Keratinocyte (primary cell): ENCODE results near the gene WDR4. TPM values are rescaled to one million over a fixed set of nuclear protein-coding genes. Genes with fewer than 3 reads are reported as not detected.

ENCODE experiments used
- DNase-seq: peaks from one replicate; pipeline ENCODE4 v3.0.0-alpha.2; 2011; ENCODE audit warnings: low read depth, missing footprints, low spot score
- FAIRE-seq: peaks from 2 replicates; lab custom pipeline; 2011; peaks lifted over from hg19 to GRCh38; lab: Jason Lieb, UNC
- H2AFZ ChIP-seq: 2 replicates; pipeline ENCODE4 v1.6.0; 2012; ENCODE audit warnings: low read length, control low read depth, inconsistent platforms; ENCODE audit not compliant: control insufficient read depth
- H3K27ac ChIP-seq: 2 replicates; pipeline ENCODE4 v1.5.1; 2011; ENCODE audit warnings: low read length; ENCODE audit not compliant: control insufficient read depth, insufficient read depth
- H3K27me3 ChIP-seq: 3 replicates; pipeline ENCODE4 v1.6.0; 2011; ENCODE audit warnings: low read length; ENCODE audit not compliant: control insufficient read depth, insufficient read depth; ENCODE audit errors: extremely low read depth
- H3K36me3 ChIP-seq, 2 experiments: 2 replicates in 1 of 2; 3 replicates in 1 of 2; pipeline ENCODE4 v1.5.1; 2011; ENCODE audit warnings: low read length in 2 of 2, mild to moderate bottlenecking in 1 of 2; ENCODE audit not compliant: control insufficient read depth in 2 of 2, insufficient read depth in 2 of 2; ENCODE audit errors: extremely low read depth in 1 of 2
- H3K4me1 ChIP-seq: 3 replicates; pipeline ENCODE4 v1.5.1; 2011; ENCODE audit warnings: low read length; ENCODE audit not compliant: control insufficient read depth, insufficient read depth; ENCODE audit errors: extremely low read depth
- H3K4me2 ChIP-seq: 3 replicates; pipeline ENCODE4 v1.6.0; 2011; ENCODE audit warnings: low read depth, low read length; ENCODE audit not compliant: control insufficient read depth, insufficient read depth; ENCODE audit errors: extremely low read depth
- H3K4me3 ChIP-seq, 3 experiments: fragments of 200-600 bp in 1 of 3; sonication (generic) in 1 of 3; 2 replicates in 2 of 3; 3 replicates in 1 of 3; pipeline ENCODE4 v1.5.1; 2011 to 2016; ENCODE audit warnings: low read length in 3 of 3, mild to moderate bottlenecking in 3 of 3, control low read depth in 2 of 3, inconsistent platforms in 1 of 3, low read depth in 1 of 3, mixed read lengths in 1 of 3, mixed run types in 1 of 3, moderate library complexity in 1 of 3; ENCODE audit not compliant: control insufficient read depth in 2 of 3, insufficient read depth in 2 of 3; ENCODE audit errors: extremely low read depth in 1 of 3
- H3K79me2 ChIP-seq: 2 replicates; pipeline ENCODE4 v1.6.0; 2012; ENCODE audit warnings: low read length; ENCODE audit not compliant: control insufficient read depth, insufficient read depth
- H3K9ac ChIP-seq: 3 replicates; pipeline ENCODE4 v1.6.0; 2011; ENCODE audit warnings: low read length; ENCODE audit not compliant: control insufficient read depth, insufficient read depth; ENCODE audit errors: extremely low read depth
- H3K9me1 ChIP-seq: 3 replicates; pipeline ENCODE4 v1.6.0; 2011; ENCODE audit warnings: low read length; ENCODE audit not compliant: control insufficient read depth, insufficient read depth; ENCODE audit errors: extremely low read depth
- H3K9me3 ChIP-seq: 2 replicates; pipeline ENCODE4 v1.5.1; 2012; ENCODE audit warnings: low read depth, low read length; ENCODE audit not compliant: control insufficient read depth
- H4K20me1 ChIP-seq: 3 replicates; pipeline ENCODE4 v1.6.0; 2011; ENCODE audit warnings: low read length; ENCODE audit not compliant: control insufficient read depth, insufficient read depth; ENCODE audit errors: extremely low read depth
- EZH2 ChIP-seq: IDR thresholded peaks from one replicate; pipeline ENCODE4 v1.6.1; 2012; ENCODE audit warnings: inconsistent platforms, mild to moderate bottlenecking, low read length, moderate library complexity
- dilution Hi-C: fragments of 300-500 bp; cut with MboI; formaldehyde crosslinking; loops from one replicate; pipeline ENCODE4 v1.7.0; 2020; ENCODE audit warnings: low sequenced_read_pairs; ENCODE audit not compliant: extremely low pct_ligation_motif_present
- polyA plus RNA-seq, 5 experiments: library from polyadenylated mRNA; depleted of rRNA in 3 of 5; stranded (reverse) in 3 of 5; stranded (forward) in 1 of 5; unstranded in 1 of 5; fragments of >200 nt; gene quantifications; 1 replicate in 1 of 5; 2 replicates in 3 of 5; 3 replicates in 1 of 5; pipeline versions ENCODE4 v1.2.1 to v1.2.3, GENCODE V29; 2011 to 2012; ENCODE audit warnings: missing spikeins in 2 of 5, low read depth in 1 of 5, low replicate concordance in 1 of 5
- TF ChIP-seq, protein P1 (sequence below), 3 experiments: IDR thresholded peaks in 1 of 3; conservative IDR thresholded peaks in 1 of 3; optimal IDR thresholded peaks in 1 of 3; 2 replicates in 2 of 3; 3 replicates in 1 of 3; pipeline versions ENCODE3 to v1.5.1; 2011; ENCODE audit warnings: low read length in 3 of 3, mild to moderate bottlenecking in 3 of 3, moderate library complexity in 2 of 3, control low read depth in 1 of 3, inconsistent platforms in 1 of 3; ENCODE audit not compliant: insufficient read depth in 2 of 3; ENCODE audit errors: extremely low read depth in 1 of 3

The WDR4 gene
- polyA plus RNA-seq, 1 donor (not counting 4 experiments of a cell fraction or from before 2014, with no cell fraction given): 14.9 TPM

DNA sequence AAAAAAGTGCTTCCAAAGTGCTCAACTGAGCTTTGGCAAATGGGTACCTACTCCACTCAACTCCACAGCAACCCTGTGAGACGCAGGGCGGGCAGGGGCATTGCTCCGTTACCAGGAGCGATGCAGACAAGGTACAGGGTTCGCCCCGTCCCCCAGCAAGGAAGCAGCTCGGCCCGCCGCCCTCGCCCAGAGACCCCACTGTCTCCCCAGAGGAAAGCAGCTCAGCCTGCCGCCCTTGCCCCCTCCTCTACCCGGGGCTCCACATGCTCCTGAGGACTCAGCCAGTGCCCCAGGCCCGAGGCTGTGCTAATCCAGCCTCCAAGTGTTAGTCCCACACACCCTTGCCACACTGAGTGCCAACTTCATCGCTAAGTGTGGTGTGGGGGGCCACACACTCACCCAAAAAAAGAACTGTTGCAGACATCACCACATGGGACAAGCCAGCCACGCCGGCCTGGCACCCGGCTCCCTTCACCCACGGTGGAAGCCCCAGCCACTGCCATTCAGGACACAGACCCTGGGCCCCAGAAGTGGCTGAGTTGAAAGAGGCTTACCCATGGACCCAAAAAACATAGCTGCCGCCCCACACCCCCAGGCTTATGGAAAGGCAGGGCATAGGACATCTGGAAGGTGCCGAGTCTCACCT lies 26.3 kb downstream of the WDR4 start:
- H2AFZ ChIP-seq: no peak overlapping the region
- H3K36me3 ChIP-seq: peaks cover 54 to 59% of the 10 kb centered on the region in 2 experiments
- dilution Hi-C loops: no loop called here
- no peak overlapping the region for H3K4me2 ChIP-seq
- H4K20me1 ChIP-seq: peaks cover 14% of the 10 kb centered on the region
- H3K27me3 ChIP-seq: no peaks in the 10 kb centered on the region
- no peak overlapping the region for H3K27ac ChIP-seq
- no peak overlapping the region for H3K9ac ChIP-seq
- H3K79me2 ChIP-seq: peaks cover 45% of the 10 kb centered on the region
- H3K9me3 ChIP-seq: no peaks in the 10 kb centered on the region
- no peaks in the 10 kb centered on the region for H3K4me1 ChIP-seq
- TF ChIP-seq EZH2: no peak
- TF ChIP-seq, protein P1, sequence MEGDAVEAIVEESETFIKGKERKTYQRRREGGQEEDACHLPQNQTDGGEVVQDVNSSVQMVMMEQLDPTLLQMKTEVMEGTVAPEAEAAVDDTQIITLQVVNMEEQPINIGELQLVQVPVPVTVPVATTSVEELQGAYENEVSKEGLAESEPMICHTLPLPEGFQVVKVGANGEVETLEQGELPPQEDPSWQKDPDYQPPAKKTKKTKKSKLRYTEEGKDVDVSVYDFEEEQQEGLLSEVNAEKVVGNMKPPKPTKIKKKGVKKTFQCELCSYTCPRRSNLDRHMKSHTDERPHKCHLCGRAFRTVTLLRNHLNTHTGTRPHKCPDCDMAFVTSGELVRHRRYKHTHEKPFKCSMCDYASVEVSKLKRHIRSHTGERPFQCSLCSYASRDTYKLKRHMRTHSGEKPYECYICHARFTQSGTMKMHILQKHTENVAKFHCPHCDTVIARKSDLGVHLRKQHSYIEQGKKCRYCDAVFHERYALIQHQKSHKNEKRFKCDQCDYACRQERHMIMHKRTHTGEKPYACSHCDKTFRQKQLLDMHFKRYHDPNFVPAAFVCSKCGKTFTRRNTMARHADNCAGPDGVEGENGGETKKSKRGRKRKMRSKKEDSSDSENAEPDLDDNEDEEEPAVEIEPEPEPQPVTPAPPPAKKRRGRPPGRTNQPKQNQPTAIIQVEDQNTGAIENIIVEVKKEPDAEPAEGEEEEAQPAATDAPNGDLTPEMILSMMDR (optimal IDR thresholded peaks at IDR 0.05 in 1 of 3, IDR thresholded peaks at IDR 0.05 in 1 of 3, conservative IDR thresholded peaks at IDR 0.05 in 1 of 3; ENCODE audit: extremely low read depth in 1 of 3, insufficient read depth in 2 of 3, low read length in 3 of 3): no peak
- no peak for FAIRE-seq
- no peak overlapping the region for H3K4me3 ChIP-seq
- no peaks in the 10 kb centered on the region for H3K9me1 ChIP-seq
- DNase-seq: no peak

DNA sequence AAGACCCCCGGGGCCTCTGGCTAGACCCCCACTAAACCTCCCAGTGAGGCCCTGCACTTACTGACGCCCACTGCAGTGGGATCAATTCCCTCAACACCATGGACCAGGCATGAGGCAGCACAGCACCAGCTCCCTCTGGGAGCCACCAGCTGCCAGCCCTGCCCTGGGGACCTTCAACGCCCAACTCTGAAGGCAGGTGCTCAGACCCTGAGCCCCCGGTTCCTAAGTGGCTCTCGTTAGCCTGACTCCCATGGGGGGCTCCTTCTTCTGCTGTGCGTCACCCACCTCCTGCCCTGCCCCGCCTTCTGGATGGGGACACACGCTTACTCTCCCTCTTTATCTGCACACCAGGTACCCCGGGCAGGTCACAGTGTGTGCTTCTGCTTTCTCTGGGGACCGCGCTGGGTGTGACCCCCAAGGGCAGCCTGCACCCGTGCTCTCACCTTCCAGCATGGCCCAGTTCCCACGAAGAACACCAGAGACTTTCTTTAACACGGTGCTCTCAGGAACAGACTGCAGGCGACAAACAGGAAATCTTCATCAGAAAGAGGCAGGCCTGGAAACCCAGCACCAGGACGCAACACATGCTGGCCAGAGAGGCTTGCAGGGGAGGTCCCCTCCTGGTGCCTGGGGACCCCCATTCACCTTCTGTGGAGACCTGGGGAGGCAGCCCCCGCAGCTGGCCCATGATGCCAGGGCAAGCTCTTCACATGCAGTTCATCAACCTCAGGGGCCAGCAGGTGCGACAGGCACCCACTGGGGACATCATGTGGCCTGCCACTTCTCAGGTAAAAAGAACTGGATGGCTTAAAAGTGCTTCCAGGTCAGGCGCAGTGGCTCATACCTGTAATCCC lies 27.3 kb downstream of the WDR4 start:
- no peak overlapping the region for H2AFZ ChIP-seq
- H3K9me3 ChIP-seq: no peaks in the 10 kb centered on the region
- H3K9me1 ChIP-seq: no peaks in the 10 kb centered on the region
- peaks cover 43% of the 10 kb centered on the region for H3K79me2 ChIP-seq
- H3K27me3 ChIP-seq: no peaks in the 10 kb centered on the region
- H3K9ac ChIP-seq: no peak overlapping the region
- DNase-seq (no peak), FAIRE-seq (no peak)
- H3K27ac ChIP-seq: no peak overlapping the region
- H3K4me1 ChIP-seq: no peaks in the 10 kb centered on the region
- dilution Hi-C loops: no loop called here
- TF ChIP-seq, protein P1 (optimal IDR thresholded peaks at IDR 0.05 in 1 of 3, IDR thresholded peaks at IDR 0.05 in 1 of 3, conservative IDR thresholded peaks at IDR 0.05 in 1 of 3; ENCODE audit: extremely low read depth in 1 of 3, insufficient read depth in 2 of 3, low read length in 3 of 3): no peak
- no peak for TF ChIP-seq EZH2
- no peak overlapping the region for H3K4me2 ChIP-seq
- peaks cover 48 to 63% of the 10 kb centered on the region in 2 experiments for H3K36me3 ChIP-seq
- H3K4me3 ChIP-seq: no peak overlapping the region
- H4K20me1 ChIP-seq: peaks cover 11% of the 10 kb centered on the region
